ENCODE data around the gene JAKMIP3.
"Not testable (repeated sequence)": the region's sequence is repeated elsewhere in the genome, so short reads cannot be mapped to it uniquely, and the experiment has no call there.

The JAKMIP3 gene

DNA sequence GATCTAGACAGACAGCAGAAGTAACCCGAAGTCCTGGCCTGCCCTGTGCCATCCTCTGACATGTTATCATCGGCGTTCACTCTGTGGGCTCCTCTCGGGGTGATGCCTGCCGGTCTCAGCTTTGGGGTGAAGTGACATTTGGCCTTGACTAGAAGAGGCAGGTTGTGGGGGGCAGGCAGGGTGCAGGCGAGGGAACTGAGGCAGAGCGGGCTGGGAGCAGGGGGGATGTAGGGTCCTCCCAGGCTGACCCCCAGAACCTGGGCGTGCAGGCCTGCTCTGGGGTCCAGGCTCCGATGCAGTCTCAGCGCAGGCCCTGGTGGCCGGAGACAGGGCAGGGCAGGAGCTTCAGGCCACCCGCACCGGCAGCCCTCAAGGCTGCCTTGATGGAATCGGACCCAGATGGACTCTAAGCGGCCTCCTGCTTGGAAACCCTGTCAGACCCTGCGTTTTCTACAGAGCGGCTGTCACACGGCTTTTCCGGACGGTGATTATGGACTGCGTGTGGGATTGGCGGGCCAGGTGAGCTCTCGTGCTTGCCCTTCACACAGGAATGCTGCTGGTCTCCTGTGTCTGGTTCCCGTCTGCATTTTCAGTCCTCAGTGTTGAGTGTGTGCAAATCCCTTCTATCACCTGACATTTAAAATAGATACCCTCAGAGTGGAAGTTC is 842 bp upstream of the JAKMIP3 start:
- peak; percentile 66 for DNase-seq (ENCODE audit: low spot score)

DNA sequence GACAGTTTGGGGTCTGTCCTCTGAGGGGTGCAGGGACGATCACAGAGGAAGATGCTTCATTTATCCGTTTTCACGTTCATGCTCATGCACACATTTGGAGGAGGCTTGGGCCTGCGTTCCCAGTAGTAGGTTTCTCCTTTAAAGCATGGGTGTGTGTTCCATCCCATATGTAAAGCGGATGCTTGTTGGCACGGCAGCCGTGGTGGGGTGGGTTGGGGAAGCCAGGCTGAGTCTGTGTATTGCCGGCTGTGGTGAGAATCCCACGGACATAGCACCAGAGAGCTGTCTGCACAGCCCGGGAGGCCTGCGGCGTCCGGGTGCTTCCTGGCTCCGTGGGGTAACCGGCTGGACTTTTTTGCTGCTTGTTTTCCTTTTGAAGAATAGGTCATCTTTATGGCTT is 440 bp downstream of the JAKMIP3 start:
- peak; percentile 41 for DNase-seq (ENCODE audit: low spot score)

DNA sequence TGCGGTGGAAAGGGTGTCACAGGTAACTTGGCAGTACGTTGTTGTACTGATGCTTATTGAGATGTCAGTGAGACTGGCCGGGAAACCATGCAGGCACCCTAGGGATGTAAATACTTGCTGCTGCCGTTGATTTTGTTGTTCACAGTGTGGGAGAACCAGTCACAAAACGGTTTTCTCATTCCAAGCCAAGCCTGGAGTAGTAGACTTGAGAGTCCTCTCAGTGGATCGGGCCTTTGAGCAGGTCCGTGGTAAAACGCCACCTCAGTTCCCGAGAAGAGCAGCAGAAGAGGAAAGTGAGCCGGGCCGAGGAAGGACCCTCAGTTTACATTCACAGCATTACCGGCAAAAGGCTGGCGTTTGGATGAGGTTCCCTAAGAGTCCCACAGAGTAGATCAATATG is 1.1 kb downstream of the JAKMIP3 start:
- DNase-seq (ENCODE audit: low spot score): no peak

DNA sequence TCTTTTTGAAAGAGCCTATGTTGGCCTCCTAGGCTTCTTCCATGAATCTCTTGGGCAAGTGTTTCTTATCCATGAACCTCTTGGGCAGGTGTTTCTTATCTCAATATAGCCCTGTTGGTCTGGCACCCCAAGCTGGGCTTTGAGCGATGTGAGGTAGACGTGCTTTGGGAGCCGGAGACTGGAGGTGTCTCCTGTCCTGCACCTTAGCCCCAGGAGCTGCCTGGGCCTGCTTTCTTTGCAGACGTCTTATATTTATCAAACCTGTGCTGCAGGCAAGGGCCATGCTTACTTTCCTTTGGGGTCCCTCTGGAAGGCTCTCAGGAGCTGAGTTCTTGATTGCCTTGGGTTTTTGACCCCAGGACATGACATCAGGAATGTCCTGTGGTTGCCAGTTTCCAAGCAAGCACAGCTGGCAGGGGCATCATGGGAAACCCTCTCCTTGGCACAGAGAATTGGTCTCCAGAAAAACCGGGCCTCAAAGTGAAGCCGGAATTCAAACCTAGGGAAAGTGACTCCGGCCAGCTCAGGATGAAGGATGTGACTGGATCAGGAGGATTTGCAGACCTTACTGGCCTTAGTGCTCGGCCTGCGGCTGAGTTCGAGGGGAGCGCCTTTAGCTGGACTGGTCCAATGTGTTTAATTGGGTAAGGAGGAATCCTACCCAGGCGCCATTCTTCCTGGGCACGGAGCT is 2.8 kb downstream of the JAKMIP3 start:
- no peak for DNase-seq (ENCODE audit: low spot score)

DNA sequence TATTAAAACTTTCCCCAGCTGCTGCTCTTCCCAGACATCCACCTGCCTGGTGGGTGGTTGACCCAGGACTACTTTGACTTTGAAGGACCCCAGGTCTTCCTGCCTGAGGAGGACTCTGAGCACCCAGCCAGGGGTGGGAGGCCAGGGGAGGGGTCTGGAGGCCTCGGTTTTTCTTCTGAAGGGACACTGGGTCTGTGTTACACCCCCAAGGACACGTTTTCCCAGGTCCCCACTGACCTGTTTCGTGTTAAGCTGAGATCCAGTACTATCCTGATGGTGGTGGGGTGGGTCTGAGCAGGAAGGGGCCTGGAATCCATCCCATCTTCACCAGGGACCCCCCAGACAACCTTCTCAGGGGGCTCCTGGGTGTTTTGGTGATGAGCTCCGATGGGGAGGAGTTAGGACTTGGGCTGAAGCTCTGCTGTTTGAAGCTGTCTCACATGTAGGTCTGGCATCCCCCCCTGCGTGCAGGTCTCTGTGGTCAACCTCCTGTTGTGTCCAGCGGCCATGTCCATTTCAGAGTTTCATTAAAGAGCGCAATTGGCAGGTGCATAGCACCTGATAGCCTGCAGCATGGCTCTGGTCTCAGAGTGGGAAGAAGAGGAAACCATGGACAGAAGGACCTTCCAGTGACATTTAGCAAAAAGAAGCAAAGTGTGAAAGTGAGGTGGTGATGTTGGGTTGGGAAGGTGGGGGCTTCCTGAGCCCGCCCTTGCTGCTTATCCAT is 3.5 kb downstream of the JAKMIP3 start:
- no peak for DNase-seq (ENCODE audit: low spot score)

DNA sequence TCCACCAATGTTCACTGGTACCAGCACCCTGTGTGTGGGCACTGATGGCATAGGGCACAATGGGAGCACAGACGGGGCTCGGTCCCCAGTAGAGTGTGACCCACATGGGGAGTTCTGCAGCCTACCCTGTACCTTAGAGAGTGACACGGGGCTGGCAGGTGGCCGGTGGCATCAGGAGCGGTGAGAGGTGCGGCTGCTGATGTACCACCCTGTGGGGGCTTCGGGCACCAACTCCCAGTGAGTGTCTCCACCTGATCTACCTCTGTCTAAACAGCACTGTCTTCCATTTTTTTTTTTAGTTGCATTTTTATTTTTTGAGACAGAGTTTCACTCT is 4.1 kb downstream of the JAKMIP3 start:
- DNase-seq (ENCODE audit: low spot score): no peak

DNA sequence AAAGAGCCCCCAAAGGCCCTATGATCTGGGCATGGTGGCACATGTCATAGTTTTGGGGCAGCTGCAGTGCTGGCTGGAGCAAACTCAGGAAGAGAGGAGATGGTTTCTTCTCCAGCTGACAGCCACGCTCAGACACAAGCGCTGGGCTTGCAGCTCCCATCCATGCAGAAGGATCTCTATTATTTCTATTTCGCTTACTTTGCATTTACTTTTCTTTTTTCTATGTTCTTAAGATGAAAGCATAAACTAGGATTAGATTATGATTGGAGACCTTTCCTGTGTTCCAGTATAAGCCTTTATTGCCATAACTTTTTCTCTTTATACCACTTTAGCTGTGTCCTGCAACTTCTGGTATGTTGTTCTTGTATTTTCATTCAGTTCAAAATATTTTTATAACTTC is 5.0 kb downstream of the JAKMIP3 start:
- no peak for DNase-seq (ENCODE audit: low spot score)

DNA sequence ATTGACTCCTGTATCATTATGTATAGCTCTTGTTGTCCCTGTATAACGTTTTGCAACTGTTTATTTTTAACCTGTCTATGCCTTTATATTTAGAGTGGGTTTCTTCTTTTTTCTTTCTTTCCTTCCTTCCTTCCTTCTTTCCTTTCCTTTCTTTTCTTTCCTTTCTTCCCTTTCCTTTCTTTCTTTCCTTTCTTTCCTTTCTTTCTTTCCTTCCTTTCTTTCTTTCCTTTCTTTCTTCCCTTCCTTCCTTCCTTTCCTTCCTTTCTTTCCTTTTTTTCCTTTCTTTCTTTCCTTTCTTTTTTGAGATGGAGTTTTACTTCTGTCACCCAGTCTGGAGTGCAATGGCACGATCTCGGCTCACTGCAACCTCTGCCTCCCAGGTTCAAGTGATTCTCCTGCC is 5.9 kb downstream of the JAKMIP3 start:
- DNase-seq (ENCODE audit: low spot score): no peak

DNA sequence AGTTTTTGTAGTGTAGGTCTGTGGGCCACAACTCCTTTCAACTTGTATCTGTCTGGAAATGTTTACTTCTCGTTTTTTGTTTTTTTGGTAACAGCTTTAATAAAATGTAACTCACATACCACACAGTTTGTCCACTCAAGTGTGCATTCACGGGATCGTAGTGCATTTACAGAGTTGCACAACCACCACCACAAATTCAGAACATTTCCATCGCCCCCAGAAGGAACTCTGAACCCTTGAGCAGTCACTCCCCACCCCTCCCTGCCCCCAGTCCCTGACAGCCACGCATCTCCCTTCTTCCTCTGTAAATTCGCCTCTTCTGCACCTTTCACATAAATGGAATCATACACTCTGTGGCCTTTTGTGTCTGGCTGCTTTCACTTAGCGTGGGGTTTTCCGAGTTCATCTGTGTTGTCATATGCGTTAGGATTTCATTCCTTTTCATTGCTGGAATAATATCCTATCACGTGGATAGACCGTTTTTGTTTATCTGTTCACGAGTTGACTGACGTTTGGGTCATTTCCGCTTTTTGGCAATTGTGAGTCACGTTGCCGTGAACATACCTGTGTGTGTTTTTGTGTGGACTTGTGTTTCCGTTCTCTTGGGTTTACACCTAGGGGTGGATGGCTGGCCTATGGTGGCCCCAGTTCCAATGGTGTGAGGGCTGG is 10.3 kb downstream of the JAKMIP3 start:
- DNase-seq (ENCODE audit: low spot score): no peak

DNA sequence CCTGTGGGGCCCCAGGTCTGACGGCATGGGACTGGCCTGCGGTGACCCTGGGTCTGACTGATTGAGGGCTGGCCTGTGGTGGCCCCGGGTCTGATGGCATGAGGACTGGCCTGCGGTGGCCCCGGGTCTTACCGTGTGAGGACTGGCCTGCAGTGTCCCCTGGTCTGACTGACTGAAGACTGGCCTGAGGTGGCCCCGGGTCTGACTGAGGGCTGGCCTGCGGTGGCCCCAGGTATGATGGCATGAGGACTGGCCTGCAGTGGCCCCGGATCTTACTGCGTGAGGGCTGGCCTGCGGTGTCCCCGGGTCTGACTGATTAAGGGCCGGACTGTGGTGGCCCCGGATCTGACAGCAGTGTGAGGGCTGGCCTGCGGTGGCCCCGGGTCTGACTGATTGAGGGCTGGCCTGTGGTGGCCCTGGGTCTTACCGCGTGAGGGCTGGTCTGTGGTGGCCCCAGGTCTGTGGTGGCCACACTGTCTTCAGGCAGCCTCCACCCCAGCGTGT is 10.9 kb downstream of the JAKMIP3 start:
- DNase-seq (ENCODE audit: low spot score): no peak

DNA sequence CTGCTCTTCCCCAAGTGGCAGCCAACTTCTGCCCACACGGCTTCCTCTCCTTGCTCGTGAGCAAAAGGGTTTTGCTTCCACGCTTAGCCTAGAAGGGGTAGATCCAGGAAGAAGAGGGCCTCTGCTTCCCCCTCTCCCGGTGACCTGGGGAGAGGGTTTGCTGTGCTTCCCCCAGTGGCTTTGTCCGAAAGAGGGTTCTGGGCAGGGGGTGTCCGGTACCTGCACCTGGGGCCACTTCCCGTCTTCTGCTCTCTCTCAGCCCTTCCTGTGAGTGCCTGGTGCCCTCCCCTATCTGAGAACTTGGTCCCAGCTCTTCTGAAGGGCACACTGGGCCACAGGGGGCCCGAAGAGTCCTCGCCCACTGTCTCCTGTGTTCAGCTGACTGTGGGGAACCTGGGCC is 11.3 kb downstream of the JAKMIP3 start:
- DNase-seq (ENCODE audit: low spot score): no peak

DNA sequence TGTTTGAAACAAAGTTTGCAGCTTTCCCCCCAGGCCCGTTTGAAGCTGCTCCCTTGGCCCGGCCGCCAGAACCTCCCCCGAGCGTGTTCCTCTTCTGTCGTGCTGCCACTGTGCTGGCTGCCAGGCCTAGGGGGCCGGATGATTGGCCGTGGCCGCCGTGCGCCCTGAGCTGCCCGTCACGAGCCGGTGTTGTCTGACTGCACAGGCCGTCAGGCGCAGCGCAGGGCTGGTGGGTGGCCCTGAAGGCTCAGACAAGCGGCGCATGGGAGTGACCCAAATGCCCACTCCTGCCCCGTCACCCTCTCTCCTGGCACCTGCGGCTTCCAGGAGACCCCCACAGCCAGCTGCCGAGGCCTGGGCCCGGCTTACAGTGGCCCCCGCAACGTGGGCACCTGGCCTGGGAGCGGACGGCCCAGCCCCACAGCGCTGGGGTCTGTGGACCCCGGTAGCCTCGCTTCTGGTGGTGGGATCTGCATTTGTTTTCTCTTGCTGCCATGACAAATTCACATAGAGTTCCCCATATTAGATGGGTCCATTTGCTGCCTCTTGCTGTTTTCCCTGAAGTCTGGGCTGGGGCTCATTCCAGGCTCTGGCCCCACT is 13.1 kb downstream of the JAKMIP3 start:
- no peak for DNase-seq (ENCODE audit: low spot score)

DNA sequence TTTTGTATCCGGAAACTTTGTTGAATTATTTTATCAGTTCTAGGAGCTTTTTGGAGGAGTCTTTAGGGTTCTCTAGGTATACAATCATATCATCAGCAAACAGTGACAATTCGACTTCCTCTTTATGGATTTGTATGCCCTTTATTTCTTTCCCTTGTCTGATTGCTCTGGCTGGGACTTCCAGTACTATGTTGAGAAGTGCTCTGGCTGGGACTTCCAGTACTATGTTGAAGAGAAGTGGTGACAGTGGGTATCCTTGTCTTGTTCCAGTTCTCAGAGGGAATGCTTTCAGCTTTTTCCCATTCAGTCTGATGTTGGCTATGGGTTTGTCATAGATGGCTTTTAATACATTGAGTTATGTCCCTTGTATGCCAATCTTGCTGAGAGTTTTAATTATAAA is 18.6 kb downstream of the JAKMIP3 start:
- not testable (repeated sequence) for DNase-seq (ENCODE audit: low spot score)

DNA sequence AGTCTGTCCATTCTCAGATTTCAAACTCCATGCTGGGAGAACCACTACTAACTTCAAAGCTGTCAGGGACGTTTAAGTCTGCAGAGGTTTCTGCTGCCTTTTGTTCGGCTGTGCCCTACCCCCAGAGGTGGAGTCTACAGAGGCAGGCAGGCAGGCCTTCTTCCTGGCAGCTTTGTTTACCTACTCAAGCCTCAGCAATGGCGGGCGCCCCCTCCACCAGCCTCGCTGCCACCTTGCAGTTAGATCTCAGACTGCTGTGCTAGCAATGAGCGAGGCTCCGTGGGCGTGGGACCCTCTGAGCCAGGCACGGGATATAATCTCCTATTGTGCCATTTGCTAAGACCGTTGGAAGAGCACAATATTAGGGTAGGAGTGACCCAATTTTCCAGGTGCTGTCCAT is 27.5 kb downstream of the JAKMIP3 start:
- DNase-seq (ENCODE audit: low spot score): not testable (repeated sequence)

DNA sequence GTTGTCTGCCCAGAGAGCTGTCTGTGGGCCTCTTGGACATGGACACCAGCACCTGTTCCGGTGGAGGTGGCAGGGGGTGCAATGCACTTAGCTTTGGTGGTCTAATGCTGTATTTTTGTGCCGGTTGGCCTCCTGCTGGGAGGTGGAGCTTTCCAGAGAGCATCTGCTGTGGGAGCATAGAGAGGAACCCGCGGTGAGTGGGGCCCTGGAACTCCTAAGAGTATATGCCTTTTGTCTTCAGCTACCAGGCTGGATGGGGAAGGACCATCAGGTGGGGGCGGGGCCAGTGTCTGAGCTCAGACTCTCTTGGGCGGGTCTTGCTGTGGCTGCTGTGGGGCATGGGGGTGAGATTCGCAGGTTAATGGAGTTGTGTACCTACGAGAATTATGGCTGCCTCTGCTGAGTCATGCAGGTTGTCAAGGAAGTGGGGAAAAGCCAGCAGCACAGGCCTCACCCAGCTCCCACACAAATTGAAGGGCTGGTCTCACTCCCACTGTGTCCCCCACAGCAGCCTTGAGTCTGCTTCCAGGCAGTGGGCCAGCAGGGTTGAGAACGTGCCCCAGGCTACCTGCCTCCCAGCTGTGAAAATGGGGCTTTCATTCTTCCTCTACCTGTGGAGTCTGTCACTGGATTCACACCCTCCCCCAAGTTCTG is 29.0 kb downstream of the JAKMIP3 start:
- DNase-seq (ENCODE audit: low spot score): peak; percentile 80

DNA sequence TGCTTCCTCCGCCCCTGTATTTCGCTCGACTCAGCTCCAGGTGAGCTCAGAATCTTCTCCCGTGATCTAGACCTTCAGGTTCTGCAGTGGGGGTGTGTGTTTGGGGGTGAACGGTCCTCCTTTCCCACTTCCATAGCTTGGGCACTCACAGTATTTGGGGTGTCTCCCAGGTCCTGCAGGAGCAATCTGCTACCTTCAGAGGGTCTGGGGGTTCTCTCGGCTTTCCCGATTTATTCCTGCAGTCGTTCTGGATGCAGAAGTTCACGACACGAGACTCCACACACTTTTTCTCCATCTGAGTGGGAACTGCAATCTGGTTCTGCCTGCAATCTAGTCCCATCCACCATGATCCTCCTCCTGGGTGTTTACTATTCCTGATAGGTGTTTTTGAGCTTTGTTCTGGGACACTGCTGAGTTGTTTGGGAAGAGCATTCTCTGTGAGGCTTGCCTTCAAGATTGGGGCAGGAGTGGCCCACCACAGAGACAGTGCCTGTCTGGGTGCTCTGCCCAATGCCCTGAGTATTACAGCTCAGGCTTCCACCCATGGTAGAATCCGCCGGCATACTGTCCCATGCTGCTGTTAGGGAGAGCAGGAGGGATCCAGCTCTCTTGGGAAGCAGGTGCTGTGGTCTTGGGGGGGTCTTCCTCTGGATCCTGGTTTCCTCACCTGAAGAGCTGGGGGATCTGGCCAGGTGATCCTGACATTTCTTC is 29.8 kb downstream of the JAKMIP3 start:
- no peak for DNase-seq (ENCODE audit: low spot score)

DNA sequence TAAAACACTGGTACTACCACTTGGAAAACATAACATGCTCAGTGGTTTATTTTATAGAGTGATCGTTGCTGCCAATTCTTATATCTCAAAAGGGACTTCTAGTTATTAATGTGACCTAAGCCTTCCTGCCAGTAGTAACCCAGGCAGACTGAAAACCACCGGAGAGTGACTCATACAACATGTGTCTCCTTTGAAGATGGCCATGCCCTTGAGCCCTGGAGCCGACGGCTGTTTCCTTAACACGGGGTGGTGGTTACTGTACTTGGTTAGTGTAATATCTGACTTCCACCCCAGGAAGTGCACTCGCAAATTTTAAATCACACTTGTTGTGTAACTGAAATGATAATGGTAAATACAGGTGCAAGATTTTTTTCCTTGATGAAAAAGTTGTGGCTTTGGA is 30.5 kb downstream of the JAKMIP3 start:
- DNase-seq (ENCODE audit: low spot score): peak; percentile 93

DNA sequence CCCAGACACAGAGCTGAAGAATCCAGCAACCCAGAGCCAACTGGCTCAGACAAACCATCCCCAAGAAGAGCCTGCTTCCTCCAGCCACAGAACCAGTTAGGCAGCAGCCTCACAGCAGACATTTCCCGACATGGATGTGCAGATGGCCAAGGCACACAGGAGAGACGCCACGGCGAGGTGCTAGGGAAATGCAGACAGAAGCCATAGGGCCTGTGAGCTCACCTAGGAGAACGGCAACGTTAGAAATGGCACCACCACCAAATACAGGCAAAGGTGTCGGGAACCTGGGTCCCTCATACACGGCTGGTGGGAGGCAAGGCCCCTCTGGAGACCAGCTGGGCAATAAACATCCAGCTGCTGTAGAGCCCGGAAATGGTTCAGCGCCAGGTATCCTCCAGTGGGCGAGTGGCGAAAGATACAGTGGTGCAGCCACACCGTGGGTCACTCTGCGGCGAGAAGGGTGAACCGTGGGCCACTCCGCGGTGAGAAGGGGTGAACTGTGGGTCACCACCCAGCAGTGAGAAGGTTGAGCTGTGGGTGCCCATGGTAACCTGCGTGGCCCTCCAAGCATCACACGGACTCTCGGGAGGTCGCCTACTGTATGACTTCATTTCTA is 31.2 kb downstream of the JAKMIP3 start:
- DNase-seq (ENCODE audit: low spot score): no peak

DNA sequence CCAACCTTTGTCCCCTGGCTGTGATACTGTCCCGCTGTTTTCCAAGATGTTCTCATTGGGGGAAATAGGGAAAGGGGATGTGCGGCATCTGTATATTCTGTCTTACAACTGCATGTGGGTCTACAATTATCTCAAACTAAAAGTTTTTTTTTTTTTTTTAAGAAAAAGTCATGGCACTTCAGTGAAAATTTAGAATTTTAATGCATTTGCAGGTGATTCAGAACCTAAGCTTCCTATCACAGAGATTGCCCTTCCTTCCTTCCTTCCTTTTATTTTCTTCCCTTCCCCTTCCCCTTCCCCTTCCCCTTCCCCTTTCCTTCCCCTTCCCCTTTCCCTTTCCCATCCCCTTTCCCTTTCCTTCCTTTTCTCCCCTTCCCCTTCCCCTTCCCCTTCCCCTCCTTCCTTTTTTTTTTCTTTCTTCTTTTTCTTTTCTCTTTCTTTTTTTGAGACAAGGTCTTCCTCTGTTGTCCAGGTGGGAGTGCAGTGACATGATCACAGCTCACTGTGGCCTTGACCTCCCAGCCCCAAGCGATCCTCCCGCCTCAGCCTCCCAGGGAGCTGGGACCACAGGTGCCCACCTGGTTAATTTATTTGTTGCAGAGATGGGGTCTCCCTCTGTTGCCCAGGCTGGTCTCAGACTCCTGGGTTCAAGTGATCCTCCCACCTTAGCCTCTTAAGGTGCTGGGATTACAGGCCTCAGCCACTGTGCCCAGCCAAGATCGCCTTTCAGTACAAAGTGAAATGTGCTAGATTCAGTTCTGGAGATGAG is 32.0 kb downstream of the JAKMIP3 start:
- DNase-seq (ENCODE audit: low spot score): no peak
